Endothelial cell (in vitro differentiated cells): ENCODE results near the gene KIF5B. TPM values are rescaled to one million over a fixed set of nuclear protein-coding genes. Genes with fewer than 3 reads are reported as not detected.
A peak's percentile ranks its signal among the peaks of the same experiment; 100 is the strongest.

ENCODE experiments used
- DNase-seq: peaks from one replicate; pipeline ENCODE4 v3.0.0; 2021; ENCODE audit warnings: low spot score
- H3K27ac Mint-ChIP-seq: one replicate; pipeline ENCODE4 v1.8.0; 2021; ENCODE audit warnings: mixed read lengths, inconsistent platforms; ENCODE audit not compliant: unreplicated experiment
- H3K27me3 Mint-ChIP-seq: one replicate; pipeline ENCODE4 v1.8.0; 2021; ENCODE audit warnings: mild to moderate bottlenecking, moderate library complexity, mixed read lengths, inconsistent platforms; ENCODE audit not compliant: unreplicated experiment
- H3K36me3 Mint-ChIP-seq: one replicate; pipeline ENCODE4 v1.8.0; 2021; ENCODE audit warnings: mild to moderate bottlenecking, low read depth, mixed read lengths, inconsistent platforms; ENCODE audit not compliant: unreplicated experiment
- H3K4me1 Mint-ChIP-seq: one replicate; pipeline ENCODE4 v1.8.0; 2021; ENCODE audit warnings: mild to moderate bottlenecking, mixed read lengths, inconsistent platforms; ENCODE audit not compliant: unreplicated experiment
- H3K4me3 Mint-ChIP-seq: one replicate; pipeline ENCODE4 v1.8.0; 2021; ENCODE audit warnings: mild to moderate bottlenecking, mixed read lengths, inconsistent platforms; ENCODE audit not compliant: unreplicated experiment
- H3K9me3 Mint-ChIP-seq: one replicate; pipeline ENCODE4 v1.8.0; 2021; ENCODE audit warnings: mixed read lengths, inconsistent platforms; ENCODE audit not compliant: unreplicated experiment
- CTCF ChIP-seq: fragments of 200-600 bp; sonication (generic); IDR thresholded peaks from one replicate; pipeline ENCODE4 v1.5.0; 2021; ENCODE audit warnings: antibody characterized with exemption; ENCODE audit not compliant: unreplicated experiment
- total RNA-seq: library from RNA; stranded (reverse); fragmentation: NEBNext Ultra II Directional; extraction: Animal tissue kit (Norgen Biotek cat#: 25700); gene quantifications from one replicate; pipeline ENCODE4 v1.2.1, GENCODE V29; 2021; ENCODE audit not compliant: unreplicated experiment

The KIF5B gene
- total RNA-seq, 1 donor from 2014 or later, result 102 TPM

GRCh38 chr10:32028710-32029109, 27.5 kb downstream of the KIF5B start:
- no peak overlapping the region for H3K4me3 Mint-ChIP-seq
- no peaks in the 10 kb centered on the region for H3K4me1 Mint-ChIP-seq
- peaks cover 39% of the 10 kb centered on the region for H3K36me3 Mint-ChIP-seq
- DNase-seq, result no peak
- TF ChIP-seq CTCF, result no peak
- peaks cover 4% of the 10 kb centered on the region for H3K27me3 Mint-ChIP-seq
- no peak overlapping the region for H3K27ac Mint-ChIP-seq
- H3K9me3 Mint-ChIP-seq, result no peaks in the 10 kb centered on the region

- H3K27me3 Mint-ChIP-seq, result no peaks in the 10 kb centered on the region
- no peak for DNase-seq
- TF ChIP-seq CTCF, result no peak
- H3K36me3 Mint-ChIP-seq, result peaks cover 31% of the 10 kb centered on the region
- H3K27ac Mint-ChIP-seq, result no peak overlapping the region
- H3K4me1 Mint-ChIP-seq, result no peaks in the 10 kb centered on the region
- H3K9me3 Mint-ChIP-seq, result no peaks in the 10 kb centered on the region
- no peak overlapping the region for H3K4me3 Mint-ChIP-seq
These were observed 33.0 kb downstream of the KIF5B start for GRCh38 chr10:32023264-32023663.

GRCh38 chr10:32017044-32017443, 39.2 kb downstream of the KIF5B start:
- peaks cover 46% of the 10 kb centered on the region for H3K36me3 Mint-ChIP-seq
- TF ChIP-seq CTCF, result no peak
- H3K4me3 Mint-ChIP-seq, result peak overlapping the region; percentile 15
- no peaks in the 10 kb centered on the region for H3K4me1 Mint-ChIP-seq
- H3K27me3 Mint-ChIP-seq, result no peaks in the 10 kb centered on the region
- no peaks in the 10 kb centered on the region for H3K9me3 Mint-ChIP-seq
- DNase-seq, result no peak
- no peak overlapping the region for H3K27ac Mint-ChIP-seq

DNA sequence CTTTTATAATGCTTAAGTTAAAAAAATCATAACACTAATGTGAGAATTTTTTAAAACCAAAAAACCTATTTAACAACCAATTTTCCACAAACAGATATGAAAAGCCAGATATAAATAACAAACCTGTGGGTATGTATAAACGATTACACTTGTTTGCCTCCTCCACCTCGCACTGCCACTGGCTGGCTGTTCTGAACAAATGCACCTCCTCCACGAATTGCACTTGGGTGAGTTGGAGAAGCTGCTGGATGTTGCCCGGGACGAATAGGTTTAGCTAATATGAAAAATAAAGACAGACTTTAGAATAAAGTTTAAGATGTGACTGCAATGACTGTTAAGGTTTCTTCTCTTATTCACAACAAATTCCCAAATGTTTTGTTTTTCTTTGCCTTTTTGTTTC, 40.8 kb downstream of the KIF5B start:
- Mint-ChIP-seq H3K27ac (no peak overlapping the region), H3K4me1 (no peaks in the 10 kb centered on the region), H3K9me3 (no peaks in the 10 kb centered on the region), H3K4me3 (peak overlapping the region; percentile 56), H3K27me3 (no peaks in the 10 kb centered on the region), H3K36me3 (peaks cover 48% of the 10 kb centered on the region)
- DNase-seq, result no peak
- no peak for TF ChIP-seq CTCF

GRCh38 chr10:32007026-32007425, 49.2 kb downstream of the KIF5B start:
- H3K36me3 Mint-ChIP-seq, result peaks cover 19% of the 10 kb centered on the region
- no peak for DNase-seq
- TF ChIP-seq CTCF, result no peak
- peaks cover 6% of the 10 kb centered on the region for H3K4me1 Mint-ChIP-seq
- peaks cover 4% of the 10 kb centered on the region for H3K27me3 Mint-ChIP-seq
- H3K4me3 Mint-ChIP-seq, result no peak overlapping the region
- H3K9me3 Mint-ChIP-seq, result no peaks in the 10 kb centered on the region
- H3K27ac Mint-ChIP-seq, result no peak overlapping the region
